Activated T-cell treated with anti-CD3 and anti-CD28 coated beads for 24 hours (primary cell): ENCODE measurements around the gene GCG.
A peak's percentile ranks its signal among the peaks of the same experiment; 100 is the strongest.

Source experiments
- DNase-seq: peaks from one replicate; pipeline ENCODE4 v3.0.0-alpha.2; 2020; ENCODE audit warnings: low read depth

GCG gene

GRCh38 chr2:162152147-162152546 lies at the start of gene GCG:
GCG (minus strand) TSS chr2:162152247; CDS start chr2:162149178, 3,069 bp downstream.
- DNase-seq: no peak

- no peak for DNase-seq
These were observed 48.6 kb upstream of the GCG start for GRCh38 chr2:162200636-162201035.

DNA sequence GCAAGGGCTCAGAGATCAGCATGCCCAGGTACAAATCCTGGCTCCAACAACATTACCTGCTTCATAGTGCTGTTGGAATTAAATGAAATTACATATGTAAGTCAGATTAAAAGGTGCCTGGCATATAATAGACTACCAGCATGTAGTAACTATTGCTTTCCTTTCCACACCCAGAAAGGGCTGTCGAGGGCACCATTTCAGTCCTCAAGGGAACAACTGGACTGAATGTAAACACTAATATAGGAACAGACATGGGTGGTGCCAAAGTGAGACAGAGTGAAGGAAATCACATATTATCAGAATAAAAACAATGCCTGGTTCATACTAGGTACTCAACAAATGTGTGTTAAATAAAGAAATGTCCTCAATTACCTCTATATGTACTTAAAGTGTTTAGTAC lies 47.9 kb upstream of the GCG start:
- no peak for DNase-seq

- no peak for DNase-seq
These were observed 46.2 kb upstream of the GCG start for GRCh38 chr2:162198239-162198638.

GRCh38 chr2:162197069-162197825 lies 45.2 kb upstream of the GCG start:
- DNase-seq: no peak

- no peak for DNase-seq
These were observed 44.6 kb upstream of the GCG start for GRCh38 chr2:162196638-162197037.

- DNase-seq: no peak
These were observed 36.4 kb upstream of the GCG start for GRCh38 chr2:162188451-162188850.

- no peak for DNase-seq
These were observed 33.6 kb upstream of the GCG start for GRCh38 chr2:162185541-162186232.

DNA sequence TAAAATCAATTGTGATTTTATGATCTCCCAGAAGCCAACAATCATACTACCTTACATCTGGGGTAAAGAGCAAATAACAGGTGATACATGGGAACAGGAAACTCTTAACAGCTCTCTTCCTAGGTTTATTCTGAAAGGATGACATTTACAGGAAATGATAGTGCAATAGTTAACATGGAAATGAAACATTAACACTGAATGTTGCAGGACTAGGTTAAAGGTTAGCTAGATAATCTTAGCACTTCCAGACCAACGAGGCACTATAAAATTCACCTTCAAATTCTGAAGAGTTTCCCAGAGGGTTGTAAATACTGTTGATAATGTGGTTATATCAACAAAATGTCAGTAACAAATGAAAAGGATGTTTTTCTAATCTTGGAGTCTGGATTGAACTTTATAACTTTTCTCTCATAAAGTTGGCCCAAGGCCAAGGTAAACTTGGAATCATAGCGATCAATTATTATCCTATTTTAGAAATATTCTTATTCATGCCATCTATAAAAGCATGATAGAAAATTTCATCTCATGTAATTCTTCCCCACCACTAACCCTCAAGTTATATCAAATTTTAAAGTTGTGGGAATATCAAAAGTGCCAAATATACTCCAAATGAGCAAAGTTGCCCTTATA lies 32.9 kb upstream of the GCG start:
- no peak for DNase-seq

GRCh38 chr2:162184359-162184758 lies 32.3 kb upstream of the GCG start:
- DNase-seq: no peak

- no peak for DNase-seq
These were observed 30.3 kb upstream of the GCG start for GRCh38 chr2:162182395-162182794.

GRCh38 chr2:162177301-162177700 lies 25.3 kb upstream of the GCG start:
- no peak for DNase-seq

DNA sequence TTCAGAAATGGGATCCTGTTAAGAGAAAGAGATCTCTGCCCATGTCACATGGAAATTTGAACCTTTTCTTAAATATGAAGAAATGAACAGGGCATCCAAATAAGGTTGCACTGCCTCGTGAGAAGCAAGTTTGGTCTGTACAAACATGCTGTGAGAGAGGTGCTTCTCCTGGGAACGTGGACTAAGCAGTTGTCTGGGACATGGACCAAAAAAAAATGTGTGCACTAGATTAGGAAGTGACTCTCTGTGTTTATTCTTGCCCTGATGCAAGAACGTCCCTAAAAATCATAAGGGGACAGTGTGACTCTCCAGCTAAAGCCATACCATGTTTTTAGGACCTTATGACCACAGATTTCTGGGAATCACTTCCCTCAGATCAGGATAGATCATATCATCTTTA lies 23.7 kb upstream of the GCG start:
- no peak for DNase-seq

- DNase-seq: no peak
These were observed 22.7 kb upstream of the GCG start for GRCh38 chr2:162174746-162175145.

GRCh38 chr2:162172802-162173370 lies 20.8 kb upstream of the GCG start:
- DNase-seq: no peak

GRCh38 chr2:162166745-162167144 lies 14.7 kb upstream of the GCG start:
- DNase-seq: no peak

- DNase-seq: no peak
These were observed 14.1 kb upstream of the GCG start for GRCh38 chr2:162166174-162166573.

GRCh38 chr2:162164802-162165201 lies 12.8 kb upstream of the GCG start:
- DNase-seq: no peak

GRCh38 chr2:162159446-162159845 lies 7.4 kb upstream of the GCG start:
- no peak for DNase-seq

DNA sequence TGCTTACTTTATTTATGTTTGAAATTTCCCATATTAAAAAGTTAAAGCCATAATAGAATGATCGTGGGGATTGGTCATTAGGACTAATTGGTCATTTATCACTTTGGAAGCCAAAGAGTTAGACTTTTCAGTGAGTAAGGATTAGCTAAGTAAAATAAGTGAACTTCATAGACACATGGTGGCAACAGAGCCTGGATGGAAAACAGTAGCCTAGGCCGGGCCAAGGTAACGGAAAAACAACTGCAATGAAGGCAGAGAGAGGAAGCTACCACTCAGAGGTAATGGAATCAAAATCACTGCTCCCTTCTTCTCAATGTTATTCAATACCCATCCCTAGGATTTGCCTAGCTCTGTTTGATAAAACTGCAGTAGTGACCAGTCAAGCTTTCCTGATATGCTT lies 4.1 kb upstream of the GCG start:
- DNase-seq: no peak

DNA sequence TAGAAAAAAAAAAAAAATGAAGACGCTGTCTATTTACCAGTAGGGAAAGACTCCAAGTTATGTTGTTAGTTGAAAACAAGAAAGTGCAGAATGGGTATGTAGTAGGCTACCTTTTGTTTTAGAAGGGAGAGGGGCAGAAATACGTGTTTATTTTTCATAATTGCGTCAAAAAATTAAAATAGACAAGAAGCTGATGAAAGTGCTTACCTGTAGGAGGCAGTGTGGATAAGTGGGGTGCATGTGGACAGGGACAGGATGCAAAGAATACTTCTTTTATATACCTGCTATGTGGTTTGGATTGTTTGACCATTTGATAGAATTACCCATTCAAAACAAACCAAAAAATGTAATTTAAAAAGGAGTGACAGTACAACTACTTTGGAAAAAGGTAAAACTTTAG lies 3.0 kb upstream of the GCG start:
- no peak for DNase-seq

DNA sequence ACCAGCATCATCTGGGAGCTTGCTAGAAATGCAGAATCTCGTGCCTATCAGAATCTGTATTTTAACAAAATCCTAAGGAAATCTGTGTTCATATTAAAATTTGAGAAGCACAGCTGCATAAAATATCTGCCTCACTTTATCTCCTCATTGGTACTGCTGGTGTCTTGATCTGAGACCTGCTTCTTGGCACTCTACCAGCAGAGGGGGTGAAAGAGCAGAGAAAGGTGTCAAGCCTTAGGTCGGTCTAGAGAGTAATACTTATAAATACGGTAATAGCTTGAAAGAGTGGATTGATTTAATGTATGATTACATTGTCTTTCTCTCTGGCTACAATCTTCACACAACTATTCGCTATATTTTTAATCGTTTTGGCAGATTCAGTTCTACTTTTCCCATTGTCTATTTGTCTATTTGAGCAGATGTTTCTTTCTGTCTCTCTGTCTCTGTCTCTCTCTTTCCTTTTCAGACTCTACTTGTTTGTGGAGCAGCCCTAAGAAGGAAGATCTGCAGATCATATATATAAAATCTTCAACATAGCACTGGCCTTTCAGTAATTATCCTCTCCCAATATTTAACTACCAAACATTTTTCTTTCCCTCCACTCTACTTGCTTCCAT lies 1.7 kb upstream of the GCG start:
- DNase-seq: peak; percentile 42

GRCh38 chr2:162149940-162150339 lies 2.1 kb downstream of the GCG start:
- no peak for DNase-seq
